NAMALWA (cell line): Measurements from ENCODE around the gene ELN.
A peak's percentile ranks its signal among the peaks of the same experiment; 100 is the strongest.
"Not testable (repeated sequence)": the region's sequence is repeated elsewhere in the genome, so short reads cannot be mapped to it uniquely, and the experiment has no call there.

Experiments
- DNase-seq: peaks from one replicate; pipeline ENCODE4 v3.0.0-alpha.2; 2015; ENCODE audit warnings: low spot score

ELN gene

GRCh38 chr7:74043523-74043951, 15.6 kb downstream of the ELN start:
- DNase-seq = no peak

DNA sequence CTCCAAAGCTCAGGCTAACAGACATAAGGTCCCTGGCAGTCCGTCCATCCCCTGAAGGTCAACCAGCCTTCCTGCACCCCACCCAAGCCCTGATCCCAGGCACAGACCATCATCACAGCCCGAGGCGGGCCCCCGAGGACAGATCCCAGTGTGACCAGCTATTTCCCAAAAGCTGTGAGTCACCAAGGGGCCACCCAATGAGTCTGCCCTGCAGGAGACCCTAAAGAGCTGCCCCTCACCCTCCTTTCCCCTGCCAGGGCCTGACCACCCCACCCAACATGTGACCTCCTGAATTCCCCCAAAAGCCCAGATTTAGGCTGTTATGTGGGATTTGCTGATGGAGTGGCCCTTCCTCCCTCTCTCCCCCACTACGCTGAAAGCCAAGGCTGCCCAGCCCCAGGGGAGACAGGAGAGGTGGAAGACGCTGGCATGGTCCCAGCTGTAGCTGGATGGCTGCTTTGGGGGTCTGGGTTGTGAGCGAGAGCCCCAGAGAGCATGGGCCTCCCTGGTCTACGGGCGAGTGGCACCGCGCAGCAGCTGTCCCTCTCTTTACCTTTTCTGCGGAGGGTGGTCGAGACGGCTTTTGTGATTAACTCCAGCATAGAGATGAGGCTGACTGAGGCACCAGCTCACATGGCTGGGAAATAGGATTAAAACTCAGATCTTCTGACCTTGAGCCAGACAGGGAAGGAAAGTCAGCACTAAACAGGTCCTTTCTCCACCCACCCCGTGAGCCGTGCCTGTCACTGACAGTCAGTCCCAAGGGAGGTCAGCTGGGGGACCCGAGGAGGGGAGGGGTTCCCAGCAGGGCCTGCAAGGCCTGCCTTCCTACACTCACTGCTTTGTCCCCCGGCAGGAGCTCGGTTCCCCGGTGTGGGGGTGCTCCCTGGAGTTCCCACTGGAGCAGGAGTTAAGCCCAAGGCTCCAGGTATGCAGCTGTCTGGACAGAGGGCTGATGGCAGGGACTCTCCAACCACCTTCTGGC, 16.7 kb downstream of the ELN start:
- peak; percentile 51 for DNase-seq

DNA sequence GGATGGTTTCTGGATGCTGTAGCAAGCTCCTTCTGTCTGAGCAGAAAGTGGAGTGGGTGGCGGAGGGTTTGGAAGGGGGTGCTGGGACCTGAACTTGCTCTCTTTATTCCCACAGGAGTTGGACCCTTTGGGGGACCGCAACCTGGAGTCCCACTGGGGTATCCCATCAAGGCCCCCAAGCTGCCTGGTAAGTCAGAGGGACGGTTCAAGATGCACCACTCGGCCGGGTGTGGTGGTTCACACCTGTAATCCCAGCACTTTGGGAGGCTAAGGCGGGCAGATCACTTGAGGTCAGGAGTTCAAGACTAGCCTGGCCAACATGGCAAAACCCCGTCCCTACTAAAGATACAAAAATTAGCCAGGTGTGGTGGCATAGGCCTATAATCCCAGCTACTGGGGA, 18.6 kb downstream of the ELN start:
- DNase-seq = not testable (repeated sequence)

DNA sequence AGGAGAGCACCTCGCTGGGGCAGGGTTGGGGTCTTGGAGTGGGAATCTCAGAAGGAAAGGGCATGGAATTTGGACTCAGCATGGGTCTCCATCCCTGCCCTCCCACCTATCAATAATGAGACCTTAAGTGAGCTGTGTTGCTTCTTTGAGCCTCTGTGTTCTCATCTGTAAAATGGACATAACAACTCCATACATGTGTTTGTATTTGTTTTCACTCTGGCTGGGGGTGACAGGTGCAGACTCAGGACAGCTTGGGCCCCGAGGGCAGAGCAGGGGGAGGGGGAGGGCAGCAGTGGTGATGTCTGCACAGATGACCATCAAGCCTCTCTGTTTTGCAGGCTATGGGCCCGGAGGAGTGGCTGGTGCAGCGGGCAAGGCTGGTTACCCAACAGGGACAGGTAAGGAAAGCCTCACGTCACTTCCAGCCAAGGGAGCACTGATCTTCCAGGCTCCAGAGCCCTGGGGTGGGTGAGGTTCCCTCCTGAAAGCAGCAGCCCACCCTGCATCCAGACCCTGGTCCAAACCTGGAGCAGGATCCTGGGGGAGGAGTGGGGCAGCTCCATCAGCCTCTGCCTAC, 19.9 kb downstream of the ELN start:
- no peak for DNase-seq

DNA sequence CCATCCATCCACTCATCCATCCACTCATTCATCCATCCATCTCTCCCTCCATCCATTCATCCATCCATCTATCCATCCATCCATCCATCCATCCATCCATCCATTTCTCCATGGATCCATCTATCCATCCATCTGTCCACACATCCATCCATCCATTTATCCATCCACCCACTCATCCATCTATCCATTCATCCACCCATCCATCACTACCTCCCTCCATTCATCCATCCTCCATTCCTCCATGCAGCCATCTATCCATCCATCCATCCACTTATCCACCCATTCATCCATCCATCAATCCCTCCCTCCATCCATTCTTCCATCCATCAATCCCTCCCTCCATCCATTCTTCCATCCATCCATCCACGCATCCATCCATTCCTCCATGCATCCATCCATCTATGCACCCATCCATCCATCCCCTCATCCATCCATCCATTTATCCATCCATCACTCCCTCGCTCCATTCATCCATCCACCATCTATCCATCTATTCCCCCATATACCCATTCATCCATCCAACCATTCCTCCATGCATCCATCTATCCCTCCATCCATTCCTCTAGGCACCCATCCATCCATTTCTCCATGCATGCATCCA, 21.1 kb downstream of the ELN start:
- no peak for DNase-seq

- DNase-seq = no peak
Measured at GRCh38 chr7:74049997-74050798, 22.2 kb downstream of the ELN start.

DNA sequence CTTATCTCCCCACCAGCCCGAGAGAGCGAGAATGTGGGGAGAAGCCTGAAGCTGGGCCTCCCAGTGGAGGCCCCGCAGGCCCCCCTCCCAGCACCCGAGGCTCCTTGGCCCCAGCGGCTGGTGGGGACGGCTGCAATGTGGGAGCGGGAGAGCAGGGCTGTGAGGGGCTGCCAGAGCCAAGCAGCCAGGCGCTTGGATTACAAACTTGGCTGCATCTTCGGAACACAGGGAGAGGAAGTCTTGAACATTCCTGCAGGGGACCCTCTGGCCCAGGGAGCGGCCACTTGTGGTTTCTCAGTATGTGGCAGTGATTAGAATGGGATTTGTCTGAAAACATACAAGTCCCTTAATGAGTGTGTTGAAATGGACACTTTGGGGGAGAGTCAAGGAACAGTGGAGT, 23.2 kb downstream of the ELN start:
- DNase-seq = no peak

GRCh38 chr7:74051629-74052410, 23.8 kb downstream of the ELN start:
- DNase-seq = peak; percentile 81

GRCh38 chr7:74052628-74053027, 24.7 kb downstream of the ELN start:
- no peak for DNase-seq

GRCh38 chr7:74053589-74054186, 25.7 kb downstream of the ELN start:
- no peak for DNase-seq

- no peak for DNase-seq
Measured at GRCh38 chr7:74056096-74056915, 28.3 kb downstream of the ELN start.

DNA sequence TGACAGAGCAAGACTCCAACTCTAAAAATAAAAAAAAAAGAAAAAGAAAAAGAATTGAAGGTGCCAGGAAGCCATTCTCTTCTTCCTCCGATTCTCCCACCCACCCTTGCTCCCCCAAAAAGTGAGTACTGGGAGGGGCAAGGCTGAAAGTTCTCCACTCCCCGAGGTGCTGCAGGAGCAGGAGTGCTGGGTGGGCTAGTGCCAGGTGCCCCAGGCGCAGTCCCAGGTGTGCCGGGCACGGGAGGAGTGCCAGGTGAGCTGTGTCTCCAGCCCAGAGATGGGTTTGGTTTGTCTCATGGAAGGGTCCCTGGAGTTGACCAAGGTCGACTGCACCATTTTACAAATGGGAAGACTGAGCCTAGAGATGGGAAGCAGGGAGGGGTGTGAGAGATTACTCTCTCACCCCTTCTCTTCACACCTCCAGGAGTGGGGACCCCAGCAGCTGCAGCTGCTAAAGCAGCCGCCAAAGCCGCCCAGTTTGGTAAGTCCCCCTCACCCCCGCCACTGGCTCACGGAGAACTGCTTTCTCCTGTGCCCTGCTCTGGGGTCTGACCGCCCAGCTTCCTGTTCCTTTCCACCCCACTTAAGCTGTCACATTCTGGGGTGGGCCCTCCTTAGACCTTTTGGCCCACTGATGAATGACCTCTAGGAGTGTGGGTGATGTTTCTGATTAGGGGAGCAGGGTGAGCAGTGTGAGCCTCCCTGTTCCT, 29.4 kb downstream of the ELN start:
- DNase-seq = no peak

DNA sequence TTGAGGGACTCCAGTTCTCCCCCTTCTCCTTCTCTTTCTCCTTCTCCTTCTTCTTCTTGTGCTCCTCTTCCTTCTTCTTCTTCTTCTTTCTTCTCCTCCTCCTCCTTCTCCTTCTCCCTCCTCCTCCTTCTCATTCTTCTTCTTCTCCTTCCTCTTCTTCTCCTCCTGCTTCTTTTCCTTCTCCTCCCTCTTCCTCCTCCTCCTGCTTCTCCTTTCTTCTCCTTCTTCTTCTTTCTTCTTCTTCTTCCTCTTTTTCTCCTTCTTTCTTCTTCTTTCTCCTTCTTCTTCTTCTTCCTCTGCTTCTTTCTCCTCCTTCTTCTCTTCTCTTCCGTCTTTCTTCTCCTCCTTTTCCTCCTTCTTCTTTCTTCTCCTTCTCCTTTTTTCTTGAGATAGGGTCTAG, 30.0 kb downstream of the ELN start:
- DNase-seq = no peak

DNA sequence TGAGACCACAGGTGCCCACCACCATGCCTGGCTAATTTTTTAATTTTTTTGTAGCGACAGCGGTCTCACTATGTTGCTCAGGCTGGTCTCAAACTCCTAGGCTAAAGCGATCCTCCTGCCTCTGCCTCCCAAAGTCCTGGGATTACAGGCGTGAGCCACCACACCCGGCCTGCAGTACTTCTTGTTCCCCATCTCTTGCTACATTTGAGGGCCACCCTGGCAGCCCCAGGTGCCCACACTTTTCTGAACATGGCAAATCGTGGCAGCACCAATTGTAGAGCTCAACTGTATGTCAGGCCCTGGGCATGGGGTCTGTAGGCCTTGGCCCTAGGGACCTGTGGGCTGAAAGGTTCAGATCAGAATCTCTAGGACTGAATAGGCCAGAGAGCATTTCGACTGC, 30.5 kb downstream of the ELN start:
- no peak for DNase-seq

GRCh38 chr7:74059037-74059436, 31.1 kb downstream of the ELN start:
- DNase-seq = no peak

GRCh38 chr7:74059681-74060588, 32.0 kb downstream of the ELN start:
- DNase-seq = no peak

GRCh38 chr7:74061840-74062539, 34.0 kb downstream of the ELN start:
- DNase-seq = peak; percentile 81

DNA sequence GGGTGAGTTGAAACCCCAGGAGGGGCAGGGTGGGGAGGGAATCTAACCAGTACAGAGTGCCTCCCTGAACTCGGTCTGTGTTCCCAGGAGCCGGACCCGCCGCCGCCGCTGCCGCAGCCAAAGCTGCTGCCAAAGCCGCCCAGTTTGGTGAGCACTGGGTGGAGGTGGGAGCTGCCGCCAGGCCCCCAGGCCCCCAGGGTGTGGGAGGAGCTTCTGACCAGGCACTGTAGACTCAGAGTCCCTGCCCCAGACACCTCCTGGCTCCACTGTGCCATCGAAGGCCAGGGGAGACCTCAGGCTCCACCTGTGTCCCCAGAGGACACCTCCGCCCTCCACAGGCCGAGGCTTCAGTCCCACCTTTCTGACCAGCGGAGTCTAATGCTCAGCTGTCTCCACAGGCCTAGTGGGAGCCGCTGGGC, 35.3 kb downstream of the ELN start:
- DNase-seq = no peak
